Measurements from ENCODE around the gene CCDC142.
A peak's percentile ranks its signal among the peaks of the same experiment; 100 is the strongest.

The CCDC142 gene

GRCh38 chr2:74514368-74515270 lies 31.8 kb upstream of the CCDC142 start, which contains the start of gene TLX2:
TSS of gene TLX2 (plus strand) at chr2:74514450. CDS start at chr2:74514807, 357 bp downstream.
- no peak for FAIRE-seq

- FAIRE-seq: no peak
These were observed 31.0 kb upstream of the CCDC142 start for GRCh38 chr2:74513605-74514367.

GRCh38 chr2:74512744-74513604 lies 30.2 kb upstream of the CCDC142 start:
- FAIRE-seq: no peak

DNA sequence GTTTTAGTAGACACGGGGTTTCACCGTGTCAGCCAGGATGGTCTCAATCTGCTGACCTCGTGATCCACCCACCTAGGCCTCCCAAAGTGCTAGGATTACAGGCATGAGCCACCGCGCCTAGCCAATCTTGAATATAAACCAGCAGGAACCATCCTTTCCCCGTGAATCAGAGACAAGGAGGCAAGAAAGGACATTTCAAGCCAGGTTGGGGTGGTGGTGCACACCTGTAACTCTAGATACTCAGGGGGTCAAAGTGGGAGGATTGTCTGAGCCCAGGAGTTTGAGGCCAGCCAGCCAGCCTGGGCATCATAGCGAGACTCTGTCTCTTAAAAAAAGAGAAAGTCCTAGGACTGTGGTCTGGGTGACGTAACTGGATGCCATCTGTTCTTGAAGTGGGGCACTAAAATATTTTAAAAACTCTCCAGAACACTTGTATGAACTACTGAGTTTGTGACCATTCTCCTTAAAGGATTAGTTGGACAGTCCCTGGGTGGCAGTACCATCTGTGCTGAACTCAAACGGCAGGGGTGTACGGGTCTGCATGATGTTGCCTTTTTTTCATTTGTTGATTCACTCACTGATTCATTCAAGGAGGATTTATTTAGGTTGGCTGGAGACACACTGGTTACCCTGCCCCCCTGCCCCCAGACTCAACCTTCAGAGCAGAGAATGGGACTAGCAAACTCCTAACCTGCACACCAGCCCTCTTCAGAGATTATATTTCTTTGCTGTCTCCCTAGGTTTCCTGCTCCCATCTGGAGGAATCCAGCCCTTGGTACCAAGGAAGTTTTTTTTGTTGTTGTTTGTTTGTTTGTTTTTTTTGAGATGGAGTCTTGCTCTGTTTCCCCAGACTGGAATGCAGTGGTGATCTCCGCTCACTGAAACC lies 28.5 kb upstream of the CCDC142 start:
- no peak for FAIRE-seq

DNA sequence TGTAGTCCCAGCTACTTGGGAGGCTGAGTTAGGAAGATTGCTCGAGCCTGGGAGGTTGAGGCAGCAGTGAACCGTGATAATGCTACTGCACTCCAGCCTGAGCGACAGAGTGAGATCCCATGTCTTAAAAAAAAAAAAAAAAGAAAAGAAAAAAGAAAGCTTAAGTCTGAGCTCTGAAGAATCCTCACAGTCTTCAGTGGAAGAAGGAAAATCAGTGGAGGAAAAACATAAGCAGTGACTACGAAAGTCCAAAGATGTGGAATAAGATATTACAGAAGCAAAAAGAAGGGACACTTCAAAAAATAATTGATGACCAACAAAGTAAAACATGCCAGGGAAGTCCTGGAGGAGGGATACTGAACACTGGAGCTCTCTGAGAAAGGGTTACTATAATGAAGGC lies 27.5 kb upstream of the CCDC142 start:
- no peak for FAIRE-seq

DNA sequence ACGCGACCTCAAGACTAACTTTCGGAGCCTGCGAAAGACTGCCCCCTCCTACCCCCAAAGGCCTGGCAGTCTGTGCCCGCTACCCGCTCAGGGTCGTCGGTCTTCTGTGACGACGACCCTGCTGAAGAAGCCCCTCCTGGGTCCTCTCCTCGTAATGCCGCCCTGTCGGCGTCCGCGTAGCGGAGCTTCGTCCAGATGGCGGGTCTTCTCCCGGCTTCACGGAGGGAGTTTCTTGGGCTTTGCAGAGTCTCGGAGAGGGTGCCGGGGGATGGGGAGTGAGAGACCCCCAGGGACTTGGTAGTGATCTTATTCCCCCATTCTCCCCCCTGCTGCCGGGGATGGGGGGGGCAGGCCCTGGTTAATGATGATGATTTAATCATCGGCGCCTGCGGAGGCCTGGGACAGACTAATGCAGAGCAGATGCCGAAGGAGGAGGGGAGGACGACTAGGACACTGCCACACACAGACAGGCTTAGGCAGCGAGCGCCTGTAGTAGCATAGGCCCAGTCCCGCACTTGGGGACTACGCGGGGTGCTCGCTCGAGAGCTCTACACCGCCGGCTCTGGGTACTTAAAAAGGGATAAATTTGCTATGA lies 25.2 kb upstream of the CCDC142 start:
- FAIRE-seq: no peak

DNA sequence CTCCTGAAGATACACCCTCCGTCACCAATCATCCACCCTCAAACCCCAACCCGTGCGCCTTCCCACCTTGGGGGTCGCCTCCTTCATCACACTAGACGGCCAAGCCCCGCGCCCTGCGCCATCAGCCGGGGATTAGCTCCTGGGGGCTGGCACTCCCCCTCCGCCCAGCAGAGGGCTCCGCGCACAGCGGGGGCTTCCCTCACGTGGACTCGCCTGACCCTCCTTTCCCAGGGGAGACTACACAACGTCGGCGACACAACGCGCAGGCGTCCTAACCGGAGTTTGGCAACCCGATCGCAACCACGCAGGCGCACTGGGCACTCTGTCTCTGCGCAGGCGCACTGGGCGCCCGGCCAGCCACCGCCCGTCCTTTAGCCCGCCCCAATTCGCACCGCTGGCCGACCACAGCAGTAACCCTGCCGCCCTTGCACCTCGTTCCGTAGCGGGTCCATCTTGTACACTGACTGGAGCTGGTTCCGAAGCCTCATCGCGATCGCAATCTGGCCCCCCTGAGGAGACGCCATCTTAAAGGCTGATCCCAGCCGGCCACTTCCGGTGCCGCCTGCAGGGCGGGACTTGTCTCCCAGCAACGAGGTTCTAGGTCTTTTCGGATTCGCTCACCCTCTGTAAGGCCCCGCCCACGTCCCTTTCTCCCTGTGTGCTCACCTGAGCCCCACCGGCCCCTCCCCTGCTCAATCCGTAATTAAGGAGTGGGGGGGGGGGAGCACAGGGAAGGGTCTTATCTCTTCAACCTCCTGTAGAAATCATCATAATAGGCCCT lies 24.5 kb upstream of the CCDC142 start, which contains the start of gene PCGF1:
Gene PCGF1 (minus strand): TSS at position 551 of the 781 bp plus-strand sequence. CDS start 27 bp downstream, at position 524.
- peak; percentile 58 for FAIRE-seq

DNA sequence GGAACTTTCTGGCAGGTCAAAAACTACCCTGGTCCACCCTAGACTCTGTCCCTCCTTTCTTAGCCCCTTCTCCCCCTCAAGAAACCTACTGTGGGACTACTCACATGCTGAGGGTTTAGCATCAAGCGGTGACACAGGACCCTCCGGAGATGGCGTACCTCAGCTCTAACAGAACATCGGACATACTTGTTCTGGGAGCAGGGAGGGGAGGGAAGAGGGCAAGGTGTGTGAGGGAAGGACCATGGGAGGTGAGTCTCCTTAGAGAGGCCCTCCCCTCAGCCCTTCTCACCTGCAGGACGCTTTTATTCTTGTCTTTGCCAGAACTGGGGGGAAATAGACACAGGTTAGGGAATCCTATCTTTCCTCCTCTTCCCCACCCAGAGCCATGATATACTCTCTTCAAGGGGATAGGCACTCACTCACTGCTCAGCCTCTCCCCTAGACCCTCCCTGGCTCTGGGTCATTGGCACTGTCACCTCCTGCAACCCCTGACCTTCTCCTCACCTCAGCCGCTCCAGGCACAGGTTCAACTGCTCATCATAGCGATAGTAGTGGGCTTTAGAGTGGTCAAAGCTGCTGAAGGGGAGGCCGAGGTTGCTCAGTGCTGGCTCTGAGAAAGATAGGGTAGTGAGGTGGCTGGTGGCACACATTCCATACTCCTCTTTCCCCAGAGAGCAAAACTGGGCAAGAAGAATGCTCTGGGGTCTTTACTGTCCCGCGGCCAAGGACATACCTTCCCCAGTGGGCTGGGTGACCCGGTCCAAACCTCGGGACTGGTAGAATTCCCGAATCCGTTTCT lies 22.8 kb upstream of the CCDC142 start:
- FAIRE-seq: no peak

- no peak for FAIRE-seq
These were observed 21.8 kb upstream of the CCDC142 start for GRCh38 chr2:74504591-74504990.

GRCh38 chr2:74503506-74504475 lies 21.0 kb upstream of the CCDC142 start:
- FAIRE-seq: no peak

GRCh38 chr2:74502720-74503505 lies 20.1 kb upstream of the CCDC142 start:
- no peak for FAIRE-seq

DNA sequence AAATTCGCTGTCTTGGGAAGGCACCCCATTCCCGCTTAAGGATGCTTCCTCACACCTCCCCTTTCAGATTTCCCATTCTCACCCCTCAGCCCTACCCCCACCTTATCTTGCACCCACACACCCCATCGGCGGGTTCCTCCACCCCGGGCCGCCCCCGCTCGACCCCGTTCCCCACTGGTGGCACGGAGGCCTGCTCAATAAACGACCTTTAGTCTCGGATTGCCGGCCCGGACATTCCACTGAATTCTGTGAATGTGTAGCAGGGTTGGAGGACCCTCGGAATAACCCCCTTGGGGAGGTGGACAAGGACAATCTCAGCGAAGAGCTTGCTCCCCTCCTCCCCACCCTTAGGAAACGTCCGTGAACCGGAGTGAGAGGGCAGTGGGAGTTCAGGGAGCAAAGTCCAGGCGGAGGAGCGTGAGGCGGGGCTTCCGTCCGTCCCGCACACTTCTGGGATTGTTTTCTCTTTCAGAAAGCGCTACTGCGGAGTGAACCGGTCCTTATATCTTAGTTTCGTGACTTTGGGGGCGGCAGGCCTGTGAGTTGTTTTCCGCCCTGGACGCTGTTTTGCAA lies 19.4 kb upstream of the CCDC142 start:
- FAIRE-seq: no peak

DNA sequence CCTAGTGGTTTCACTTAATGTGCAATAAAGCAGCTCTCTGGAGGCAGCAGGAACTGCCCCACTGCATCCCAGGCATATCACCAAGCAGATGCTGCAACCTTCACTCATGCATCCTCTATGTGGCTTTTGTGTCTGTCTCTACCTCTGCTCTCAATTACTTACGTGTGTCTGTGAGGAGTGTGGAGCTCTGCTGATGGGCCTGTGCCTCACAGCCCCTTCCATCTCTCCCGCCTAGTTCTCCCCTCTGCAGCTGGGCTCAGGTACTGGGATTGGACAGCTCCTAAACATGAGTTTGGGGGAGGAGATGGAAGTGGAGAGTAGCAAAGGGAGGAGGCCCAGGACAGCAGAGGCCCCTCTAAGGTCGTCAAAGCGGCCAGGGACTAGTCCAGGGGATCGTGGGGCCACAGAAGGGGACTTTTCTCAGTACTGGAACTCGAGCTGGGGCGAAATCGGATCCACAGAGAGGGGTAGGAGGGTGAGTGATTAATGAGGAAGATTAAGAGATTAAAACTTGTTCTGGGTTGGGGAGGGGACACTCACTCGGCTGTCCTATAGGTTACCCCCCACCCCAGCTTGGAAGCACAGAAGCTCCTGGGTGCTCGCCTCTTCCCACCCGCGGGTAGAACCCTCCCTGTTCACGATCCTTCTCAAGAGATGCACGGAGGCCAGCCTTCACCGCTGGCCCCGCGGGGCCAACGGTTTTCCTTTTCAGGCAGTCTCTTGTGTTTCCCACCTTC lies 18.7 kb upstream of the CCDC142 start:
- FAIRE-seq: no peak

- FAIRE-seq: no peak
These were observed 17.8 kb upstream of the CCDC142 start for GRCh38 chr2:74500578-74500946.

DNA sequence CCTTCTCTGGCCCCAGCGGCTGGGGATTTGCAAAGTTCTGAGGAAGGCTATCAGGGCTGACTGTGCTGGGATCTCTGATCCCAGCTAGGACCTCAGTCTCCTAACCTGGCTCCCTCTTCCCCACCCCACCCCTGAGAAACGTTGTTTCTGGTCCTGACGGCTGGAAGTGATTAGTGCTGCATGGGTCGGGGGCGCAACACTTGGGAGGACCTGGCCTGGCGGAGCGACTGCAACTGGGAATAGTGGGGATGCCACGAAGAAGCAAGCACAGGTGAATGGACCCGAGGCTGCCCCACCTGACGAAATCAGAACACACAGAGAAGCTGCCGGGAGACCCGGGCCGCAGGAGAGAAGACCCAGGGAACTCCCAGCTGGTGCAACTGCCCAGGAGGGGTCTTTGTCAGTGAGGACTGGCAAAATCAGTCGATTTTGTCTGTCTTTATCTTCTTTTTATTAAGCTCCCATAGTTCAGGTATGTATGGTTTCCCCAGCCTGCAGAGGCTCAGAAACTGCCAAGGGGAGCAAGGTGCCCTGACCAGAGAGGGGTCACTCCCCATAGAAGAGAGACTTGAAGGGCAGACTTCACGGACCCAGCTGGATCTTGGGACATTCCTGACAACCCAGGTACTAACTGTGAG lies 17.3 kb upstream of the CCDC142 start:
- FAIRE-seq: no peak

All from TTC549 (cell line).